GM19043 (cell line): ENCODE measurements around the gene HMG20B.

Source experiments
- ATAC-seq: cut with Tn5 transposase; IDR thresholded peaks from one replicate; pipeline ENCODE4 v1.9.1; 2021; ENCODE audit warnings: low read depth; ENCODE audit not compliant: unreplicated experiment

The HMG20B gene

DNA sequence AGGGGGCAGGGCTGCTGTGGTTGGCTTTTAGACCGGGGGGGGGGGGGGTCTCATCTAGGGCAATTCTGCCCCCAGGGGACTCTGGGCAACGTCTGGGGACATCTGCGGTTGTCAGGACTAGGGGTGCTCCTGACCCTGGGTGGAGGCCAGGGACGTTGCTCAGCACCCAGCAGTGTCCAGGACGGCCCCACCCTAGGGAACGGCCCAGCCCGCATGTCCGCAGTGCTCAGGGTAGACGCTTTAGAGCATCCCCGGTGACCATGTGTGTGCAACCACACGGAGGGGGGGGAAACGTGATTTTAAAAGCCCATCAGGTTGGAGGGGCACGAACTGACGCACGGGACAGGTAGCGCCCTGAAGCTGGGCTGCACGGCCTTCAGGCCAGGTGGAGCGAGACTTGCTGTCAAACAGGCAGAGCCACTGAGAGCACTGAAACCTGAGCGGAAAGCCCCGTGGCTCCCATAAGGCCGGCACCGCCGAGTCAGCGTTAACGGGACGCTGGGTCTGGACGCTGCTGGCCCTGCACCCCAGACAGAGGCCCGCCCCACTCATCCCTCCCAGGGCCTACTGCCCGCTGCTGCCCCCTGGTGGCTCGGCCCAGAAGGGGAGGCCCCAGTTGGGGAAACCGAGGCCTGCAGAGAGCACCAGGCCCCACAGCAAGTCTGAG, 45.5 kb downstream of the HMG20B start:
- no peak for ATAC-seq

DNA sequence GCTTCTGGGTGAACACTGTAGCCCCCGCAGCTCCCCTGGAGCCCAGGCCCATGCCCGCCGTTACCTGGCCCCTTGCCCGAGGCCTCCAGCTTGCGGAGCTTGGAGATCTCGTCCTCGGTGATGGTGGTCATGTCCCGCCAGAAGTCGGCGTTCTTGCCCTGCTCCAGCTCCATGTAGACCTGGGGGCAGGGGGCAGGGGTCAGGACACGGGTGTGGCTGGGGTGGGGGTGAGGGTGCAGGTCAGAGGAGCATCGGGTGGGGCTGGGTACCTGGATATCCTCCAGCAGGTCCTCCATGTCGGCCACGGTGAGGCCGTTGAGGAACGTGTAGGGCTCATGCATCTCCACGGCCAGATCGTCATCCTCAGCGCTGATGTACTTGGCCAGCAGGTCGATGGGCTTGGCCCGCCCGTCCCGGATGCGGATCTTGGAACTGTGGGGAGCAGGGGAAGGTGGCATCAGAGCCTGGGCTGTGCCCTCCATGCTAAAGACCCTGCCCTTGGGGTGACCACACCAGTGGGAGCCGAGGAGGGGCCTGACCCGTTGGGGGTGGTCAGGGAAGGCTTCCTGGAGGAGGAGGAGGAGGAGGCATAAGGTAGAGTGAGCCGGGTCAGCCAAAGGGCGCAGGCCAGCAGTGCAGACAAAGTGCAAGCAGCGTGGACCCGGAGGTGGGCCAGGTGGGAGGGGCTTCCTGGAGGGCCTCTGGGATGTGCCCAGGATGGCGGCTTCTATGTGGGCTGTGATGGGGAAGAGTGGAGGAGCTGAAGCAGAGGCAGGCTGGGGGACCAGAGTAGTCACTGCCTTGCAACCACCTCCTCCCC, 46.3 kb downstream of the HMG20B start:
- no peak for ATAC-seq

DNA sequence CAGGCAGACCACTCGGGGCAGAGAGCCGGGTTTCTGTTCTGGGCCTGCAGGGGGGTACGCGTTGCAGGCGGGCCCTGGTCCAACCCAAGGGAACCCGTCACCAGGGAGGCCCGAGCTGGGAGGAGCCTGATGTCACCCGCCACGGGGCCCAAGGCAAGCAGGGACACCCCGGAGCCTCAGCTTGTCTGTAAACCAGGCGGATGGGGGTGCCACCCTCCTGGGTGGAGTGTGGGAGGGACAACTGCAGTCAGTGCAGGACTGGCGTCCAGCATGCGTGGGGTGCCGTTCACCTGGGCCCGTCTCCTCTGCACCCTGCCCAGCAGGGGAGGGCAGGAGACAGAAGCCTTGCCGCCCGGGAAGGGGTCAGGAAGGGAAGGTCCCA, 46.9 kb downstream of the HMG20B start:
- no peak for ATAC-seq

DNA sequence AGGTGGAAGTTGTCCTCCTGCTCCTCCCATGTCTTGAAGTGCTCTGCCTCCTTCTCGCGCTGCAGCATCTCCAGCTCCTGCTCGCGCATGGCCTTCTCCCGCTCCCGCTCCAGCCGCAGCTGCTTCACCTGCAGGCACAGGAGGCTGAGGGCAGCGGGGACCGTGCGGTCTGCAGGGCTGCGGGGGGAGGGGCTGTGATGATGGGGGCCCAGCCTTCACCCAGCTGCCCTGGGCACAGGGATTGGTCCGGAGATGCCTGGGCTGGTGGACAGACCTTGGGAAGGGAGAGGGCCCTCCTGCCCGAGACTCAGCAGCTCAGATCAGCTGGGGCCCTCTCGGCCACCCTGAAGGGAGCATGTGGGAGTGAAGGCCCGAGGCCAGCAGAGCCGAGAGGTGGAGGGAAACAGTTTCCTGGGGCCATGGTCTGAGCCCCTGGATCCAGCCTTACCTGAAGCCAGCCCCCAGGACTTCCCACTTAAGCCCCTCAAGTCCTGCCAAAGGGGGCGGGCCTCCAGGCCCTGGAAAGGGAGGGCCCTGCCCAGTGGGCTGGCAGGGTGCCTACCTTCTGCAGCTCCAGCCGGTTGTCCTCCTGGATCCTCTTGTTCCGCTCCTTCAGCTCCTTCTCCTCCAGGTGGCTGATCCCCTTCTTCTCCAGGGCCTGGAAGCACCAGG, 47.5 kb downstream of the HMG20B start:
- no peak for ATAC-seq

DNA sequence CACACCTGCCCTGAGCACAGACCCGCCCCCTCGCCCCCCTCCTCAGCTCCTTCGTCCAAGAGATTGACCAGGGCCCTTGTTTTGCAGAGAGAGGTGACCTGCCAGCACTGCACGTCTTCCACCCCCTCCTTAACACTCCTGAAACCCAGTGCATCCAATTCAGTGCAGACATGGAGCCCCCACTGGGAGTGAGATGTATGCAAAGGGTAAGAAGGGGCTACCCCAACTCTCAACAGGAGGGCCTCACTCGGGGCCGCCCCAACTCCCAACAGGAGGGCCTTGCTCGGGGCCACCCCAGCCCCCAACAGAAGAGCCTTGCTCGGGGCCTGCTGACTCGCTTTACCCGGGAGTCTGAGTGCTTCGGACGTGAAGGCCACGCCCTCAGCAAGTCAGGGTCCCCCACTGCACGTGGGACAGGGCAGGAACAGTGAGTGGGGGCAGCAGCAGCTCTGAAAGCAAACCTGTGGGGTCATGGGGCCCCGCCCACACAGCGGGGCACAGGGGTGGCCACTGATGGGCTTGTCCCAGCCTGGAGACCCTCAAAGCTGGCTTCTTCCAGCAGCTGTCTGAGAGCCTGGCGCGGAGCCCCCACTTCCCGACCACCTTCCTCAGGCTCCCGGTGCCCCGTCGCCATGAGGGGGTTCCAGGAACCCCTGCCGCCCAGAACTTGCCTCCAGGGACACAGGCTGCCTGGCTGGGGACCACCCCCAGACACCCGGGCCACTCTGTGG, 48.2 kb downstream of the HMG20B start:
- no peak for ATAC-seq

DNA sequence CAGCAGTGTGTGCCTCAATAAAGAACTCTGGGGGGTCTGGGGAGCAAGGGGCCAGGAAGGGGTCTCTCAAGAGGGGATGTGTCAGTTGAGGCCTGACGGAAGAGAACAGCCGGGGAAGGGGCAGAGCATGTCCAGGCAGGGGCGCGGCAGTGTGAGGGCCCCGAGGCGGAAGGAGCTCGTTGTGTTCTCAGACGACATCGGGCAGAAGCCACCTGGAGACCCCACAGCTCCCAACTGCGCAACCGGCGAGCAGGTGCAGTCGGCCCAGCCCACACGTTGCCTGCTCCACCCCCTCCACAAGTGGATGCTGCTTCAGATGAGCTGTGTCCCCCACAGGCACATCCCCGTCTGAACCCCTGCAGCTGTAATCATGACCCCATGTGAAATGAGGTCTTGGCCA, 48.9 kb downstream of the HMG20B start:
- ATAC-seq = no peak

DNA sequence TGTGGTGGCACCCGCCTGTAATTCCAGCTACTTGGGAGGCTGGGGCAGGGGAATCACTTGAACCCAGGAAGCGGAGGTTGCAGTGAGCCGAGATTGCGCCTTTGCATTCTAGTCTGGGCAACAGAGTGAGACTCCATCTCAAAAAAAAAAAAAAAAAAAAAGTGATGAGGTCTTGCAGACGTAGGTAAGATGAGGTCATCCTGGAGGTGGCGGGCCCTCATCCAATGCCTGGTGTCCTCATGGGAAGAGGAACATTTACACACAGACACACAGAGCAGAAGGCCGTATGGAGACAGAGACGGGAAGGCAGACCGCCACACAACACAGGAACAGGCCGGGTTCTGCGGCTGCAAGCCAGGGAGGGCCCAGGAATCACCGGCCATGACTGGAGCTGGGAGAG, 49.5 kb downstream of the HMG20B start:
- no peak for ATAC-seq

DNA sequence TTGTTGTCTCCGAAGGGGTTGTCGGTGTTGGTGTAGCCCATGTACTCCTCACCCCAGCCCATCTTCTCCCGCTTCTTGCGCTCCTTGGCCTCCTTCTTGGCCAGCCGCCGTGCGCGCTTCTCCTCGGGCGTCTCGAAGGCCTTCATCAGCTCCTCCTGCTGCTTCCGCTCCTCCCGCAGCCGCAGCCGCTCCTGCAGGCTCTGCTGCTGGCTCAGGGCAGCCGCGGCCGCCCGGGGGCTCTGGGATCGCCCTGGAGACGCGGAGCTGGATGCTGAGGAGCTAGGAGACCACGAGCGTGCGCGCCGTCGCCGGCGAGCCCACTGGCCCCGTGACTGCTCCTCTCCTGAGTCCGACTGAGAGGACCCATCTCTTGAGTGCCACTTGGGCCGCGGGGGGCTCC, 51.0 kb downstream of the HMG20B start:
- ATAC-seq = no peak

DNA sequence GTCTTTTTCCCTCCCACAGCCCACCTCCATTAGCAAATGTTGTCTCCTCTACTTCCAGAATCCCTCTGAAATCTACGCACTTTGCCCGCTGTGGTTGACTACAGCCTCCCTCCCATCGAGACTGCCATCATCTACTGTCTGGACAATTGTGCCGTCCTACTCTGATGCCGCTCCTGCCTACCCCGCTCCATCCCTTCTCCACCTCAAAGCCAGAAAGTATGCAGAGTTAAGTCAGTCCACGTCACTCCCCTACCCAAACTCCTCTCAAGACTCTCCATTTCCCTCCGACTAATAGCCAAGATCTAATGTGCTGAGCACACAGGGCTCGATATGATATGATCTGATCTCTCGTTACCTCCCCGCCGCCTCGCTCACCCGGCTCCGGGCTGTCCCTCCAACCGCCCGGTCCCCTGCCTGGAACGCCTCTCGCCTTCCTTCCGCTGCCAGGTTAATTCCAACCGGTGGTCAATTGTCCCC, 53.3 kb downstream of the HMG20B start:
- ATAC-seq = no peak

DNA sequence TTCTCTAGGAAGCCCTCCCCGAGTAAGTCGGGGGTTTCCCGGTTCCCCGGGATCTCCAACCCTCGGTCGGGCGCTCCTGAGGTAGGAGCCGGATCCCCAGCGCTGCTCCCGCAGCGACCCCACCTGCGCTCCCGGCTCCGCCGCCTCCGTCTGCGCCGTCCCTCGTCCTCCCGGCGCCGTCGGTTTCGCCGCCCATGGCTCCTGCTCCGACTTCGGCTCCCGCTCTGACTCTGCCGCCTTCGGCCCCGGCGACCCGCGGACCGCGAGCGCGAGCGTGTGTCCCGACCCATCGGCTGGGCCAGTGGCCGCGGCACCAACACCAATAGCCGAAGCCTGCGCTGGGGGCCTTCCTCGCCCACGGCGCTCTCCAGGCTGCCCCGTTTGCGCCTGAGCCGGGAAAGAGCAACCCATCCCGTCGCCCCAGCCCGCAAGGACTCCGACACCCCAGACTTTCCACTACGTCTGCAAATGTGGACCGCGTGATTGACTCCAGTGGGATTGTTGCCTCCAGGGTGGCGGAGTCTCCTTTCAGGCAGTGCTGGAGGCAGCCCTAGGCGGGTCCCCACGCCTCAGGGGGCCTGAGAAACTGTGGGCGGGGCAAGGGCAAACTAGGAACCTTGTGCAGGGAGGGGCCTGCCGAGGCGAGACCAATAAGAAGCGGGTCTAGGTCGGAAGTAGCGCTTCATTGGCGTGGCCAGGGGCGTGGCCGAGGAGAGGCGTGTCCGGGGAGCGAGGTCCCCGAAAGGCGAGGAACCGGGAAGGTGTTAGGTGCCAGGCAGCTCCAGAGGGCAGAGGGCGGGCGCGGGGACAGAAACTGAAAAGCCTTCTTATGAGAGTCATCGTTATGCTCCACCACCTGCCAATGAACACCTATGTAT, 54.0 kb downstream of the HMG20B start, which contains the start of gene CACTIN:
TSS of gene CACTIN (minus strand) at position 318 of the 878 bp plus-strand sequence. CDS start at position 290, 28 bp downstream.
- peak; percentile 87 for ATAC-seq

DNA sequence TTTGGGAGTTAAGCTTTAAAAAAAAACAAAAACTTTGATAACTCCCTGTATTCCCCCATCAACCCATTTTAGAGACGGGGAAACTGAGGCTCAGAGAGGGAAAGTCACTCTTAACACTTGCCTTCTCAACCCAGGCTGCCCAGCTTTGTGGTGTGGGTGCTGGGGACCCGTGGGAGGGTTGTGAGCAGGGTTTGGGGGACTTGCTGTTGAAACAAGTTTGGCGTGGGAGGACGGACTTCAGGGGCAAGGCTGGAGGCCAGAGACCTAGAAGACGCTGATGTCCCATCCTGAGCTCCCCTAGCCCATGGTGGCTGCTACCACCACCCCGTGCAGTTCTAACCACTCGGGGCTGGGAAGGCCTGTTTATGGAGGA, 54.6 kb downstream of the HMG20B start:
- ATAC-seq = no peak
